Esophagus muscularis mucosa (tissue), 4 donors: ENCODE measurements around the gene HELZ.

Experiments used
- EP300 ChIP-seq: sonication (generic); formaldehyde crosslinking; IDR thresholded peaks from one replicate; pipeline ENCODE4 v1.6.1; 2017; ENCODE audit warnings: antibody characterized with exemption
- POLR2A ChIP-seq: fragments of 450-650 bp; IDR thresholded peaks from one replicate; pipeline ENCODE4 v1.6.1; 2017; ENCODE audit warnings: antibody characterized with exemption, moderate library complexity, mild to moderate bottlenecking, low read depth
- POLR2AphosphoS5 ChIP-seq, 2 donors: sonication (generic); formaldehyde crosslinking; IDR thresholded peaks; one replicate each; pipeline ENCODE4 v1.6.1; 2017; ENCODE audit warnings: antibody characterized with exemption in 2 of 2
- TF ChIP-seq, protein P1 (sequence below), 3 experiments: fragments of 200-600 bp in 2 of 3; fragments of 450-650 bp in 1 of 3; sonication (generic) in 2 of 3; IDR thresholded peaks; one replicate each; pipeline ENCODE4 v1.5.1; 2017 to 2019; ENCODE audit warnings: antibody characterized with exemption in 3 of 3, mild to moderate bottlenecking in 2 of 3, moderate library complexity in 1 of 3

GRCh38 chr17:67290711-67291291, 45.8 kb upstream of the HELZ start:
- TF ChIP-seq, protein P1, sequence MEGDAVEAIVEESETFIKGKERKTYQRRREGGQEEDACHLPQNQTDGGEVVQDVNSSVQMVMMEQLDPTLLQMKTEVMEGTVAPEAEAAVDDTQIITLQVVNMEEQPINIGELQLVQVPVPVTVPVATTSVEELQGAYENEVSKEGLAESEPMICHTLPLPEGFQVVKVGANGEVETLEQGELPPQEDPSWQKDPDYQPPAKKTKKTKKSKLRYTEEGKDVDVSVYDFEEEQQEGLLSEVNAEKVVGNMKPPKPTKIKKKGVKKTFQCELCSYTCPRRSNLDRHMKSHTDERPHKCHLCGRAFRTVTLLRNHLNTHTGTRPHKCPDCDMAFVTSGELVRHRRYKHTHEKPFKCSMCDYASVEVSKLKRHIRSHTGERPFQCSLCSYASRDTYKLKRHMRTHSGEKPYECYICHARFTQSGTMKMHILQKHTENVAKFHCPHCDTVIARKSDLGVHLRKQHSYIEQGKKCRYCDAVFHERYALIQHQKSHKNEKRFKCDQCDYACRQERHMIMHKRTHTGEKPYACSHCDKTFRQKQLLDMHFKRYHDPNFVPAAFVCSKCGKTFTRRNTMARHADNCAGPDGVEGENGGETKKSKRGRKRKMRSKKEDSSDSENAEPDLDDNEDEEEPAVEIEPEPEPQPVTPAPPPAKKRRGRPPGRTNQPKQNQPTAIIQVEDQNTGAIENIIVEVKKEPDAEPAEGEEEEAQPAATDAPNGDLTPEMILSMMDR (IDR thresholded peaks at IDR 0.05): no peak
- TF ChIP-seq POLR2AphosphoS5 (IDR thresholded peaks at IDR 0.05): no peak
- TF ChIP-seq EP300: no peak
- TF ChIP-seq POLR2A: no peak
